Stimulated activated memory B cell treated with anti-CD40 and anti-IgM and Interleukin-4, amounts not matched to agents 10 μg/mL and 1 μg/mL and 100 μg/mL, for 72 hours (primary cell): ENCODE measurements around the gene BRMS1.
A peak's percentile ranks its signal among the peaks of the same experiment; 100 is the strongest.
"Not testable (repeated sequence)": the region's sequence is repeated elsewhere in the genome, so short reads cannot be mapped to it uniquely, and the experiment has no call there.

Experiments used
- ATAC-seq: fragments of 150-1000 bp; cut with Tn5 transposase; 2 replicates; pipeline ENCODE4 v1.10.0; 2021
- H3K27ac Mint-ChIP-seq: one replicate; pipeline ENCODE4 v1.8.0; 2022; ENCODE audit warnings: mild to moderate bottlenecking, mixed read lengths
- H3K27me3 Mint-ChIP-seq: one replicate; pipeline ENCODE4 v1.8.0; 2022; ENCODE audit warnings: mixed read lengths
- H3K36me3 Mint-ChIP-seq: one replicate; pipeline ENCODE4 v1.8.0; 2022; ENCODE audit warnings: mixed read lengths
- H3K4me1 Mint-ChIP-seq: one replicate; pipeline ENCODE4 v1.8.0; 2022; ENCODE audit warnings: mixed read lengths
- H3K4me3 Mint-ChIP-seq: one replicate; pipeline ENCODE4 v1.8.0; 2022; ENCODE audit warnings: mild to moderate bottlenecking, moderate library complexity, mixed read lengths
- H3K9me3 Mint-ChIP-seq: one replicate; pipeline ENCODE4 v1.8.0; 2022; ENCODE audit warnings: mixed read lengths

The BRMS1 gene

DNA sequence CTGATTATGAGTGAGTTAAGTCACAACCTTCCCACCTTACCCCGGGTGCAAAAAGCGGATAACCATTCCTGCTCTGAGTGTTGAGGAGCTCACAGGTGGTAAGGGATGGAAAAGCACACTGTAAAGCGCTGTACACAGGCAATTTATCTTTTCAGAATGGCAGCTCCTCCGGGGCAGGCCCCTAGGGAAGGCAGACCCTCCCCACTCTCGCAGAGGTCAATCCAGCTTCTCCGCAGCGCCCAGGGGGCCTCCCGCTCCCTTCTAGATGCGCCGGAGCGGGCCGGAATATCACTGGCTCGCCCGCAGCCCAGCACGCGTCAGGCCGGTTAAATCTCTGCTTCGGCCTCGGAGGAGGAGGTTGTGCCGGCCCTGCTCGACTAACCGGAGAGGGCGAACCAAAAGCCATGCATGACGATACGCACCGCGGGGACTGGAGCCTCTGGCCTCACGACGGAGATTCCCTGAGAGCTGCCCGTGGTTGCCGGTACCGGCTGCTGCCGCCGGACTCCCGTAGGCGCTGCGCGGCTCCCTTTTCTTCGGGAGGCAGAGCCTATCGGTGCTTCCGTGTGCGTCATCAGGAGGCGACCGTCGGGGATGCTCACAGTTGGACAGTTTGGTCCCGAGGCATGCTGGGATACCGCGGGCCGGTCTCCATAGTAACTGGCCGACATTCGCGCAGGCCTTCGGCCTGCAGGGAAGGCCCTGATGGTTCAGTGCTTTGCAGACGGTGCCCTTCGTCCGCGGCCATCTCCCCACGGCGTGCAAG, at the start of gene BRMS1:
Gene BRMS1, minus strand, starts transcription at position 555 of the 766 bp plus-strand sequence. CDS start 2,870 bp downstream, outside the sequence.
- Mint-ChIP-seq H3K9me3 (no peaks in the 10 kb centered on the region), H3K36me3 (peaks cover 34% of the 10 kb centered on the region), H3K4me1 (peaks cover 43% of the 10 kb centered on the region), H3K27me3 (no peaks in the 10 kb centered on the region), H3K27ac (peak within 1 kb of the TSS; percentile 97), H3K4me3 (peak within 1 kb of the TSS; percentile 98)
- ATAC-seq = peak; percentile 92

GRCh38 chr11:66393954-66394353, 49.0 kb upstream of the BRMS1 start:
- peaks cover 32% of the 10 kb centered on the region for H3K27me3 Mint-ChIP-seq
- H3K36me3 Mint-ChIP-seq = no peaks in the 10 kb centered on the region
- no peak for ATAC-seq
- H3K27ac Mint-ChIP-seq = no peak overlapping the region
- H3K4me3 Mint-ChIP-seq = no peak overlapping the region
- no peaks in the 10 kb centered on the region for H3K9me3 Mint-ChIP-seq
- H3K4me1 Mint-ChIP-seq = peaks cover 8% of the 10 kb centered on the region

DNA sequence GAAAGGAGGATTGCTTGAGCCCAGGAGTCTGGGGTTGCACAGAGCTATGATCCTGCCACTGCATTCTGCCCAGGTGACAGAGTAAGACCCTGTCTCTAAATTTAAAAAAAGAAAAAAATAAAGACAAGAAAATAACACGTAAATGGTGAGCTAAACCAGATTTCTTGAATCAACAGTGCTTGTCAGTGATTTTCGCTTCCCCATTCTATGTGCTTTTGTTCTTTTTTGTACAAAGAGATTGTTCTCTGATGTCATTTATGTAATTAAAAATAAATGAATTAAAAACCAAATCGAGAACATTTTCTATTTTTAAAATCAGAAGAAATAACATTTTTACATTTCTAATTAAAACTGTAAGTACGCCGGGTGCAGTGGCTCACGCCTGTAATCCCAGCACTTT, 46.4 kb upstream of the BRMS1 start:
- ATAC-seq = no peak
- Mint-ChIP-seq H3K9me3 (no peaks in the 10 kb centered on the region), H3K27me3 (peaks cover 31% of the 10 kb centered on the region)

DNA sequence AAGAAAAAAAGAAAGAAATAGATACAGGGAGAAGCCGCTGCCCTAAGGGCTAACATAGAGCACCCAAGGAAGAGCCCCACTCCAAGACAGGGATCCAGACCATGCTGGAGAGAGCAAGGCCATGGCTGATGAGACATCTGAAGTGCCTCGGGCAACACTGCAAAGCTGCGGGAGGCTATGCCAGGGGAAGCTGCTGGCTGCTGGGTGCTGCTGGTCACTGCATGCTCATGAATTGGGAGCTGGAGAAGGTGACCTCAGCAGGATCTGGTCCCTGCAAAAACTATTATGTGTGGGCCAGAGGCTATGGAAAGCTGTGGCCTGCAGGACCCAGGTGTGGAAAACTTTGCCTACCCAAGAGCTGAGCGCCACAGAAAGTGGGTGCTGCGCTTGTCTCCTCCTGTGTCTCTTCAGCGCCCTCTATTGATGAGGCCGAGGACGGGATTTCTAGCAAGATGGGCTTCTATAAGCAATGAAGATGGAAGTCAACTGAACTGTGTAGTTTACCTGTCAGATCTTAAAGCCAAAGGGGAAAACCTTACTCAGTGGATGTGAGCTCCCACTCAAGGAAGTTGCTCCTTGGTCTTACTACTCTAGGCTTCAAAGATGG, 44.0 kb upstream of the BRMS1 start:
- Mint-ChIP-seq H3K9me3 (no peaks in the 10 kb centered on the region), H3K27me3 (peaks cover 20% of the 10 kb centered on the region), H3K4me3 (no peak overlapping the region), H3K36me3 (no peaks in the 10 kb centered on the region), H3K27ac (no peak overlapping the region), H3K4me1 (peaks cover 15% of the 10 kb centered on the region)
- peak; percentile 53 for ATAC-seq

More for the DNA sequence above, 46.4 kb upstream of the BRMS1 start:
- Mint-ChIP-seq H3K4me3 (no peak overlapping the region), H3K27ac (no peak overlapping the region), H3K4me1 (peaks cover 10% of the 10 kb centered on the region), H3K36me3 (no peaks in the 10 kb centered on the region)

GRCh38 chr11:66386171-66387069, 41.5 kb upstream of the BRMS1 start:
- Mint-ChIP-seq H3K27me3 (peaks cover 20% of the 10 kb centered on the region), H3K27ac (no peak overlapping the region), H3K4me3 (no peak overlapping the region), H3K36me3 (no peaks in the 10 kb centered on the region), H3K4me1 (peaks cover 15% of the 10 kb centered on the region), H3K9me3 (no peaks in the 10 kb centered on the region)
- peak; percentile 68 for ATAC-seq

DNA sequence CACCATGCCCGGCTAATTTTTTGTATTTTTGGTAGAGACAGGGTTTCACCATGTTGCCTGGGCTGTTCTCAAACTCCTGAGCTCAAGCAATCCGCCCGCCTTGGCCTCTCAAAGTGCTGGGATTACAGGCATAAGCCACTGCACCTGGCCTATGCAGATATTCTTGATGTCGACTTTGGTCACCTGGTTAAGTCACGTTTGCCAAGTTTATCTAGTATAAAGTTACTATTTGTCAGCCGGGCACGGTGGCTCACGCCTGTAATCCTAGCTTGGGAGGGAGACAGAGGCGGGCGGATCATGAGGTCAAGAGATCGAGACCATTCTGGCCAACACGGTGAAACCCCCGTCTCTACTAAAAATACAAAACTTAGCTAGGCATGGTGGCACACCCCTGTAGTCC, 39.4 kb upstream of the BRMS1 start:
- not testable (repeated sequence) for H3K4me1 Mint-ChIP-seq, H3K27ac Mint-ChIP-seq, H3K4me3 Mint-ChIP-seq, H3K9me3 Mint-ChIP-seq, ATAC-seq, H3K36me3 Mint-ChIP-seq
- peaks cover 10% of the 10 kb centered on the region for H3K27me3 Mint-ChIP-seq

DNA sequence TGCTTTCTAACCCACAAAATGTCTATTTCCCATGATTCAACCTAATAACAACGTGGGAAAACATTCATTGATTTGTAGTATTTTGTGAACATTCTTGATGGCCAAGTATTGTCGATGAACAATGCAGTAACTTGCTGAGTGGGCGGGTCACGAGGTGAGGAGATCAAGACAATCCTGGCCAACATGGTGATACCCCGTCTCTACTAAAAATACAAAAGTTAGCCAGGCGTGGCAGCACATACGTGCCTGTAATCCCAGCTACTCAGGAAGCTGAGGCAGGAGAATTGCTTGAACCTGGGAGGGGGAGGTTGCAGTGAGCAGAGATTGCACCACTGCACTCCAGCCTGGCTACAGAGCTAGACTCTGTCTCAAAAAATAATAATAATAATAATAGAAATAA, 35.4 kb upstream of the BRMS1 start:
- H3K4me3 Mint-ChIP-seq, H3K9me3 Mint-ChIP-seq, H3K27ac Mint-ChIP-seq, H3K36me3 Mint-ChIP-seq, H3K27me3 Mint-ChIP-seq, ATAC-seq, H3K4me1 Mint-ChIP-seq: not testable (repeated sequence)

- not testable (repeated sequence) for H3K36me3 Mint-ChIP-seq, H3K27me3 Mint-ChIP-seq, H3K4me3 Mint-ChIP-seq, H3K9me3 Mint-ChIP-seq, H3K27ac Mint-ChIP-seq, ATAC-seq, H3K4me1 Mint-ChIP-seq
Measured at GRCh38 chr11:66373690-66374287, 28.9 kb upstream of the BRMS1 start.

- H3K27me3 Mint-ChIP-seq = no peaks in the 10 kb centered on the region
- peaks cover 7% of the 10 kb centered on the region for H3K4me1 Mint-ChIP-seq
- ATAC-seq = no peak
- H3K36me3 Mint-ChIP-seq = peaks cover 11% of the 10 kb centered on the region
- H3K9me3 Mint-ChIP-seq = no peaks in the 10 kb centered on the region
- no peak overlapping the region for H3K27ac Mint-ChIP-seq
- no peak overlapping the region for H3K4me3 Mint-ChIP-seq
Measured at GRCh38 chr11:66373265-66373664, 28.4 kb upstream of the BRMS1 start.

DNA sequence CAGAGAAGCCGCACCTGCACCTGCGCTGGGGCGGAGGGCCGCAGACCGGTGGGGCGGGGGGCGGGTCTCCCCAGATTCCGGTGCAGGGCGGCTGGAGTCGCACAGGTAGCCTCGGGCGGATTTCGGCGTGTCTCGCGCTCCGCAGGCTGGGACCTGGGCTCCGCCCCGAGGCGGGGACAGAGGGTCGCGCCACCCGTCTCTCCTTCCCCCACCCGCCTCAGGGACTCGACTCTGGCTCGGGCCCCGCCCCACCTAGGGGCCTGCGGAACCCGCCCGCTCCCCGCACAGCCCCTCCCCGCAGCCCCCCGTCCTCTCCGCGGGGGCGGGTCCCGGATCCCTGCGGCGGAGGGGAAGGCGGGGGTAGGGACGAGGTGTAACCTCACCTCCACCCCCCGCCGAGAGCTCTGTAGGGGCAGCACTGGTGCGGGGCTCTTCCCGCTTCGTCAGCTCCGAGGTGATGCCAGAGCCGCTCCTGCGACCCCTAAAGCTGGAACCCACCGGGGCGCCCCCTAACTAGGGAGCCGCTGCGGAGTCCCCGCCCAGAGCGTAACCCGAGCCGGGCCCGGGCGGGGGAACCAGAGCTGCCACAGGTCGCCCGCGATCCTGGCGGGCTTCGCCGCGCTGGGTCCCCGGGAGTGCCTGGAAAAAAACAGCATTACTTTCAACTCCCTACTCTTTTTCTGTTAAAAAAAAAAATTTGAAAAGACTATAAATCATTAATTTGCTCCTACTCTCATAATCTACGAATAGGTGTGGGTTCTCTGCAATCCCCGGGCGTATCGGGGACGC, 26.9 kb upstream of the BRMS1 start, which contains the start of gene SLC29A2:
Gene SLC29A2, minus strand, starts transcription at position 134 of the 789 bp plus-strand sequence. CDS start 169 bp downstream, outside the sequence.
- peaks cover 16% of the 10 kb centered on the region for H3K36me3 Mint-ChIP-seq
- peaks cover 7% of the 10 kb centered on the region for H3K4me1 Mint-ChIP-seq
- peak; percentile 92 for ATAC-seq
- H3K27ac Mint-ChIP-seq = peak within 1 kb of the TSS; percentile 84
- H3K27me3 Mint-ChIP-seq = no peaks in the 10 kb centered on the region
- H3K4me3 Mint-ChIP-seq = peak within 1 kb of the TSS; percentile 81
- H3K9me3 Mint-ChIP-seq = no peaks in the 10 kb centered on the region

GRCh38 chr11:66369073-66369894, 24.4 kb upstream of the BRMS1 start:
- Mint-ChIP-seq H3K27ac (no peak overlapping the region), H3K4me1 (peaks cover 7% of the 10 kb centered on the region)

DNA sequence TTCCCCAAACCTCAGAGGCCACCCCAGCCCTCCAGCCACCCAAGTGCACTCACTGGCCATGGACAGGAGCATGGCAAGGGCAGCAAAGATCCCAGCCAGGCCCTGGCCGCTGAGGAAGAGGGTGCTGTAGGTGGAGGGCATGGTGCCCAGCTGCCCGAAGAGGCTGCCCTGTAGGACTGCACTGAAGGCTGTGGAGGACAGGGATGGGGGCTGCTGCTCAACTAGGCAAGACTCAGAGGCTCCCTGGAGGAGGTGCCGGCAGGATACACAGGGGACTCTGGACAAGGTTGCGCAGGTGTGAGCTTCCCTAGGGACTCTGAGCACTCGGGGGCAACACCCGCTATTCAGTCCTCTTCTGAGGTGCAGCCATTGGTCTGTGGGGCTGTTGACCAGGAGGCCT, 23.6 kb upstream of the BRMS1 start:
- ATAC-seq = no peak
- no peaks in the 10 kb centered on the region for H3K27me3 Mint-ChIP-seq
- H3K36me3 Mint-ChIP-seq = peaks cover 16% of the 10 kb centered on the region
- no peaks in the 10 kb centered on the region for H3K9me3 Mint-ChIP-seq
- peaks cover 7% of the 10 kb centered on the region for H3K4me1 Mint-ChIP-seq
- H3K27ac Mint-ChIP-seq = no peak overlapping the region
- no peak overlapping the region for H3K4me3 Mint-ChIP-seq

More at GRCh38 chr11:66369073-66369894, 24.4 kb upstream of the BRMS1 start:
- H3K9me3 Mint-ChIP-seq = no peaks in the 10 kb centered on the region
- no peak for ATAC-seq
- no peaks in the 10 kb centered on the region for H3K27me3 Mint-ChIP-seq
- H3K4me3 Mint-ChIP-seq = no peak overlapping the region
- peaks cover 16% of the 10 kb centered on the region for H3K36me3 Mint-ChIP-seq

DNA sequence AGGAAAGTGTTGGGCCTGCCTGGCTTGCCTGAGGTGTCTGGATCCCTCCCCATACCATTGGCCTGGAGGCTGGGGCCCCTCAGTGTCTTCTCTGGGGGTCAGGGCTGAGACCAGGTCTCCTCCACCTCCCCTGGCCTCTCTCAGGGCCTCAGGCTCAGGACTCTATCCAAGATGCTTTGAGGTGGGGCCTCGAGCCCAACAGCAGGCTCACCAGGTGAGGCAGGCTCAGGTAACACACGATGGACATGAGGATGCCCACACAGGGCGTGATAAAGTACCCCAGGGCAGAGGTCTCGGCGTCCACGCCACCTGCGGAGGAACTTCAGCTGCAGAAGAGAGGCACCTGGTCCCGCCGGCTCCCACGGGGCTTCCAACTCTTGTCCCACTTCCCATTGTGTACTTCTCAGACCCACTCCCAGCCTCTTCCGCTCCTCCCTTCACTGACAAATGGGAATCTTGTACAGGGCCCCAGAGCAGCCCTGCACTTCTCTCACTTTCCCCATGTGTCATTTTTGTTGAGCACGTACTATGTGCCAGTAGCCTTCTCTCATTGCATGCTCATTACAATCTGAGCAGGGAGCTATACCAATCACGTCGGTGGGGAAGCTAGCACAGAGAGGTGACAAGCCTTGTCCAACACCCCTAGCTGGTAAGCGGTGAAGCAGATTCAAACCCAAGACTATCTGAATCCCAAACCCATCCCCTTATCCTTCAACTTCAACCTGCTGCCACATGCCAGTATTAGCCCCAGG, 22.8 kb upstream of the BRMS1 start:
- Mint-ChIP-seq H3K27me3 (no peaks in the 10 kb centered on the region), H3K4me1 (peaks cover 7% of the 10 kb centered on the region), H3K36me3 (peaks cover 21% of the 10 kb centered on the region), H3K4me3 (no peak overlapping the region), H3K27ac (no peak overlapping the region), H3K9me3 (no peaks in the 10 kb centered on the region)
- no peak for ATAC-seq
